SU-DHL-6 (cell line): Measurements from ENCODE around the gene DIRAS2.

Experiments
- H2AFZ ChIP-seq: fragments of 200-600 bp; sonication (generic); 2 replicates; pipeline ENCODE4 v1.6.1; 2014; ENCODE audit warnings: low read depth, mild to moderate bottlenecking, moderate library complexity, mixed read lengths, antibody characterized with exemption, low read length; ENCODE audit not compliant: severe bottlenecking
- H3F3A ChIP-seq: fragments of 200-600 bp; shearing (Covaris generic); 2 replicates; pipeline ENCODE4 v1.6.0; 2016; ENCODE audit warnings: antibody characterized with exemption, mild to moderate bottlenecking; ENCODE audit not compliant: insufficient read depth
- H3K27ac ChIP-seq: fragments of 200-600 bp; sonication (generic); 2 replicates; pipeline ENCODE4 v1.5.1; 2016; ENCODE audit warnings: low read depth, mild to moderate bottlenecking, low read length, moderate library complexity, mixed read lengths
- H3K27me3 ChIP-seq: fragments of 200-600 bp; sonication (generic), shearing (Covaris generic); 2 replicates; pipeline ENCODE4 v1.6.0; 2014; ENCODE audit warnings: mild to moderate bottlenecking, low read length
- H3K36me3 ChIP-seq: fragments of 200-600 bp; sonication (generic); 2 replicates; pipeline ENCODE4 v1.6.1; 2014; ENCODE audit warnings: mild to moderate bottlenecking, low read length, mixed read lengths
- H3K4me2 ChIP-seq: fragments of 300-600, 200-600 bp; shearing (Covaris generic), sonication (generic); 2 replicates; pipeline ENCODE4 v1.6.0; 2014; ENCODE audit warnings: low read length, low read depth, mild to moderate bottlenecking; ENCODE audit not compliant: poor library complexity, severe bottlenecking
- H3K4me3 ChIP-seq: fragments of 200-600 bp; sonication (generic); 2 replicates; pipeline ENCODE4 v1.5.1; 2014; ENCODE audit warnings: antibody characterized with exemption, low read length, mild to moderate bottlenecking, mixed read lengths; ENCODE audit not compliant: insufficient read depth, poor library complexity, severe bottlenecking
- H3K79me2 ChIP-seq: fragments of 200-600 bp; sonication (generic); 2 replicates; pipeline ENCODE4 v1.6.1; 2014; ENCODE audit warnings: mild to moderate bottlenecking, low read length, moderate library complexity; ENCODE audit not compliant: insufficient read depth
- H3K9ac ChIP-seq: fragments of 200-600 bp; sonication (generic); 2 replicates; pipeline ENCODE4 v1.7.0; 2014; ENCODE audit warnings: mild to moderate bottlenecking, low read length
- H3K9me2 ChIP-seq: fragments of 200-600 bp; sonication (generic); replicated peaks from 2 replicates; pipeline ENCODE4 v1.6.1; 2014; ENCODE audit warnings: low read length; ENCODE audit not compliant: insufficient read depth
- H3K9me3 ChIP-seq: fragments of 200-600 bp; sonication (generic); 2 replicates; pipeline ENCODE4 v1.6.1; 2014; ENCODE audit warnings: low read length, mixed read lengths; ENCODE audit not compliant: insufficient read depth
- H4K20me1 ChIP-seq: fragments of 200-600 bp; sonication (generic); 2 replicates; pipeline ENCODE4 v1.6.1; 2014; ENCODE audit warnings: low read depth, mild to moderate bottlenecking, antibody characterized with exemption, low read length, moderate library complexity, mixed read lengths
- EZH2phosphoT487 ChIP-seq: fragments of 200-600 bp; sonication (generic), shearing (Covaris generic); conservative IDR thresholded peaks from 2 replicates; pipeline ENCODE4 v1.6.1; 2018; ENCODE audit warnings: mild to moderate bottlenecking, antibody characterized with exemption, low read length, moderate library complexity, mixed read lengths
- TF ChIP-seq, protein P1 (sequence below): fragments of 200-600 bp; sonication (generic); IDR thresholded peaks from one replicate; pipeline ENCODE4 v1.5.1; 2017; ENCODE audit warnings: antibody characterized with exemption, mild to moderate bottlenecking, low read length, moderate library complexity; ENCODE audit not compliant: insufficient read depth, poor library complexity, severe bottlenecking

DIRAS2 gene

GRCh38 chr9:90578126-90578815, 64.4 kb downstream of the DIRAS2 start:
- Histone ChIP-seq H4K20me1 (no peaks in the 10 kb centered on the region), H3K4me3 (no peak overlapping the region), H3K27me3 (no peaks in the 10 kb centered on the region), H3K9me2 (no peaks in the 10 kb centered on the region), H3K4me2 (no peak overlapping the region), H3F3A (no peaks in the 10 kb centered on the region), H2AFZ (no peak overlapping the region), H3K9me3 (no peaks in the 10 kb centered on the region), H3K9ac (no peak overlapping the region), H3K79me2 (no peaks in the 10 kb centered on the region), H3K36me3 (no peaks in the 10 kb centered on the region), H3K27ac (no peak overlapping the region)
- no peak for TF ChIP-seq EZH2phosphoT487
- TF ChIP-seq, protein P1, sequence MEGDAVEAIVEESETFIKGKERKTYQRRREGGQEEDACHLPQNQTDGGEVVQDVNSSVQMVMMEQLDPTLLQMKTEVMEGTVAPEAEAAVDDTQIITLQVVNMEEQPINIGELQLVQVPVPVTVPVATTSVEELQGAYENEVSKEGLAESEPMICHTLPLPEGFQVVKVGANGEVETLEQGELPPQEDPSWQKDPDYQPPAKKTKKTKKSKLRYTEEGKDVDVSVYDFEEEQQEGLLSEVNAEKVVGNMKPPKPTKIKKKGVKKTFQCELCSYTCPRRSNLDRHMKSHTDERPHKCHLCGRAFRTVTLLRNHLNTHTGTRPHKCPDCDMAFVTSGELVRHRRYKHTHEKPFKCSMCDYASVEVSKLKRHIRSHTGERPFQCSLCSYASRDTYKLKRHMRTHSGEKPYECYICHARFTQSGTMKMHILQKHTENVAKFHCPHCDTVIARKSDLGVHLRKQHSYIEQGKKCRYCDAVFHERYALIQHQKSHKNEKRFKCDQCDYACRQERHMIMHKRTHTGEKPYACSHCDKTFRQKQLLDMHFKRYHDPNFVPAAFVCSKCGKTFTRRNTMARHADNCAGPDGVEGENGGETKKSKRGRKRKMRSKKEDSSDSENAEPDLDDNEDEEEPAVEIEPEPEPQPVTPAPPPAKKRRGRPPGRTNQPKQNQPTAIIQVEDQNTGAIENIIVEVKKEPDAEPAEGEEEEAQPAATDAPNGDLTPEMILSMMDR = no peak

DNA sequence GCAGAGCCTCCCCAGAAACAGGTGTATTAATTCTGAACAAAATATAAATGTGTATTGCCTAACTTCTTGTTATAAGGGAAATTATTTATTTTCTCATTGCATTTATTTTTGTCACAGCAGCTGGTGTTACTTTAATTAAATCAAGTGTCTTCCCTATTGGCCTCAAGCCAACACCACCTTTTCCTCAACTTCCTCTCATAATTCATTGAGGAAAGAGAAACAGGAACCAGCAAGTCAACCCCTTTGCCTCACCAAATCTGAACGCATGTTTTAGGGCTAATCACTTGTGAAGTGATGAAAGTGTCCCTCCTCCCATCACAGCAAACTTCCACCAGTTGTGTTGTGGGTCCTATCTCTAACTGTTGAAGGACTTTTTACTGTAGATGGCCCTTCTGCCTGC, 73.1 kb downstream of the DIRAS2 start:
- Histone ChIP-seq H3K79me2 (no peaks in the 10 kb centered on the region), H3K9ac (no peak overlapping the region), H4K20me1 (no peaks in the 10 kb centered on the region), H3K4me2 (no peak overlapping the region), H3K9me3 (no peaks in the 10 kb centered on the region), H3K27me3 (peaks cover 3% of the 10 kb centered on the region; the same call in 1 of the 2 replicates), H3K36me3 (no peaks in the 10 kb centered on the region), H3K27ac (no peak overlapping the region), H3K9me2 (no peaks in the 10 kb centered on the region), H2AFZ (no peak overlapping the region), H3K4me3 (no peak overlapping the region), H3F3A (no peaks in the 10 kb centered on the region)
- no peak for TF ChIP-seq EZH2phosphoT487
- TF ChIP-seq, protein P1 = no peak

DNA sequence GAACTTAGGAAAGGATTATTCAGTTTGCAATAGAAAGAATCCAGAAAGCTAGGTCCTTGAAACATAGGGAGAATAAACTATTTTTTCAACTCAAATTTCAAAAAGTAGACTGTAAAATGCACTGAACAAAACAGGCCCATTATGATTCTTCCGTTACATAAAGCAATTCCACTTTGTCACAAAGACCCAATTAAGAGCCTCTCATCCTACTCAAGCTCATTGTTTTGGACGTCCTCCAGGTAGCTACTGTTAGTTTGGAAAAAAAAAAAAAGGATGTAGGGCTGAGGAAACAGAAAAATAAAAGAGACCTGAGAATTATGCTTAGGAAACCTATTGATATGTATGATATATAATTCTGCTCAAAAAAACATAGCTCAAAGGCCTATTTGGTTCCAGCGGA, 74.0 kb downstream of the DIRAS2 start:
- Histone ChIP-seq H3K27me3 (peaks cover 3% of the 10 kb centered on the region; the same call in 1 of the 2 replicates), H3K4me3 (no peak overlapping the region), H3K9me2 (no peaks in the 10 kb centered on the region), H2AFZ (no peak overlapping the region), H3K9me3 (no peaks in the 10 kb centered on the region), H3K4me2 (no peak overlapping the region), H3K9ac (no peak overlapping the region), H3K27ac (no peak overlapping the region), H3K36me3 (no peaks in the 10 kb centered on the region), H4K20me1 (no peaks in the 10 kb centered on the region), H3F3A (no peaks in the 10 kb centered on the region), H3K79me2 (no peaks in the 10 kb centered on the region)
- TF ChIP-seq, protein P1 = no peak
- TF ChIP-seq EZH2phosphoT487 = no peak
